Suppressor macrophage treated with lipopolysaccharide for 1 hour (primary cell): ENCODE results near the gene ARID3A.

ENCODE experiments used
- DNase-seq, 3 donors: peaks; one replicate each; pipeline ENCODE4 v3.0.0-alpha.2; 2020 to 2022

ARID3A gene

GRCh38 chr19:913080-913748 lies 12.6 kb upstream of the ARID3A start, which contains the start of gene R3HDM4:
R3HDM4 (minus strand) TSS chr19:913219; CDS start chr19:913157, 62 bp downstream.
- DNase-seq = peak; percentile 81 to 95 (median 90)

- peak in 2 of 3 donors; percentile 30 to 40 for DNase-seq
These were observed 9.1 kb upstream of the ARID3A start for GRCh38 chr19:916645-917322.

- peak; percentile 50 to 57 (median 53) for DNase-seq
These were observed 8.3 kb upstream of the ARID3A start, which contains the start of gene KISS1R for GRCh38 chr19:917323-918151. KISS1R (plus strand) TSS chr19:917333; CDS start chr19:917503, 170 bp downstream.

GRCh38 chr19:918152-918437 lies 7.7 kb upstream of the ARID3A start:
- DNase-seq = no peak

GRCh38 chr19:918481-919198 lies 7.2 kb upstream of the ARID3A start:
- no peak for DNase-seq

- DNase-seq = no peak
These were observed 6.4 kb upstream of the ARID3A start for GRCh38 chr19:919199-920050.

GRCh38 chr19:920051-920864 lies 5.6 kb upstream of the ARID3A start:
- peak; percentile 46 to 60 (median 57) for DNase-seq

- no peak for DNase-seq
These were observed 1.2 kb upstream of the ARID3A start for GRCh38 chr19:924553-925086.

GRCh38 chr19:925087-925525 lies 729 bp upstream of the ARID3A start:
- peak in 1 of 3 donors; percentile 45 for DNase-seq

- DNase-seq = no peak
These were observed 421 bp downstream of the ARID3A start for GRCh38 chr19:926323-926588.

GRCh38 chr19:926589-927350 lies 935 bp downstream of the ARID3A start:
- DNase-seq = peak; percentile 88 to 94 (median 89)

- no peak for DNase-seq
These were observed 1.5 kb downstream of the ARID3A start for GRCh38 chr19:927351-927779.

GRCh38 chr19:927780-928401 lies 2.1 kb downstream of the ARID3A start:
- no peak for DNase-seq

- no peak for DNase-seq
These were observed 2.8 kb downstream of the ARID3A start for GRCh38 chr19:928471-929202.

- no peak for DNase-seq
These were observed 3.5 kb downstream of the ARID3A start for GRCh38 chr19:929203-929890.

GRCh38 chr19:929891-930258 lies 4.0 kb downstream of the ARID3A start:
- no peak for DNase-seq

- DNase-seq = no peak
These were observed 6.2 kb downstream of the ARID3A start for GRCh38 chr19:931860-932647.
